ENCODE data around the gene CHMP1B. TPM values are rescaled to one million over a fixed set of nuclear protein-coding genes. Genes with fewer than 3 reads are reported as not detected.

The CHMP1B gene
- total and polyA plus RNA-seq, 2 donors (not counting 1 experiment from before 2014, with no cell fraction given), result 26.5 to 49.7 TPM

- TF ChIP-seq EZH2 (IDR thresholded peaks at IDR 0.05; ENCODE audit: low read length, missing control alignments), result no peak
- TF ChIP-seq, protein P1, sequence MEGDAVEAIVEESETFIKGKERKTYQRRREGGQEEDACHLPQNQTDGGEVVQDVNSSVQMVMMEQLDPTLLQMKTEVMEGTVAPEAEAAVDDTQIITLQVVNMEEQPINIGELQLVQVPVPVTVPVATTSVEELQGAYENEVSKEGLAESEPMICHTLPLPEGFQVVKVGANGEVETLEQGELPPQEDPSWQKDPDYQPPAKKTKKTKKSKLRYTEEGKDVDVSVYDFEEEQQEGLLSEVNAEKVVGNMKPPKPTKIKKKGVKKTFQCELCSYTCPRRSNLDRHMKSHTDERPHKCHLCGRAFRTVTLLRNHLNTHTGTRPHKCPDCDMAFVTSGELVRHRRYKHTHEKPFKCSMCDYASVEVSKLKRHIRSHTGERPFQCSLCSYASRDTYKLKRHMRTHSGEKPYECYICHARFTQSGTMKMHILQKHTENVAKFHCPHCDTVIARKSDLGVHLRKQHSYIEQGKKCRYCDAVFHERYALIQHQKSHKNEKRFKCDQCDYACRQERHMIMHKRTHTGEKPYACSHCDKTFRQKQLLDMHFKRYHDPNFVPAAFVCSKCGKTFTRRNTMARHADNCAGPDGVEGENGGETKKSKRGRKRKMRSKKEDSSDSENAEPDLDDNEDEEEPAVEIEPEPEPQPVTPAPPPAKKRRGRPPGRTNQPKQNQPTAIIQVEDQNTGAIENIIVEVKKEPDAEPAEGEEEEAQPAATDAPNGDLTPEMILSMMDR (conservative IDR thresholded peaks at IDR 0.05 in 1 of 2, IDR thresholded peaks at IDR 0.05 in 1 of 2; ENCODE audit: low read depth in 1 of 2, low read length in 2 of 2), result no peak
- no peaks in the 10 kb centered on the region for H3K79me2 ChIP-seq (ENCODE audit: control insufficient read depth, insufficient read depth, low read length)
- H3K4me3 ChIP-seq (replicated peaks in 1 of 4; ENCODE audit: control extremely low read depth in 1 of 4, insufficient read depth in 1 of 4, low read depth in 3 of 4, low read length in 4 of 4), result no peak overlapping the region
- no peak overlapping the region for H3K4me2 ChIP-seq (ENCODE audit: extremely low read depth, insufficient read depth, low read length)
- no peak overlapping the region for H2AFZ ChIP-seq (ENCODE audit: low read length)
- no peak overlapping the region for H3K9ac ChIP-seq (ENCODE audit: insufficient read depth, low read length)
- no peaks in the 10 kb centered on the region for H3K36me3 ChIP-seq (ENCODE audit: control insufficient read depth, insufficient read depth, low read length)
- no peak overlapping the region for H3K27ac ChIP-seq (ENCODE audit: insufficient read depth, low read length)
- no peaks in the 10 kb centered on the region for H3K4me1 ChIP-seq (ENCODE audit: control insufficient read depth, extremely low read depth, insufficient read depth, low read length)
- no peaks in the 10 kb centered on the region for H3K27me3 ChIP-seq (ENCODE audit: control insufficient read depth, insufficient read depth, low read length)
- no peaks in the 10 kb centered on the region for H4K20me1 ChIP-seq (ENCODE audit: control insufficient read depth, extremely low read depth, insufficient read depth, low read length)
- DNase-seq (ENCODE audit: low read depth in 2 of 2), result no peak
- no peaks in the 10 kb centered on the region for H3K9me3 ChIP-seq (ENCODE audit: control insufficient read depth, insufficient read depth, low read depth, low read length)
Observed at GRCh38 chr18:11839556-11839955, 11.7 kb upstream of the CHMP1B start.

- Histone ChIP-seq H3K4me3 (replicated peaks in 1 of 4; ENCODE audit: control extremely low read depth in 1 of 4, insufficient read depth in 1 of 4, low read depth in 3 of 4, low read length in 4 of 4) (no peak overlapping the region), H4K20me1 (ENCODE audit: control insufficient read depth, extremely low read depth, insufficient read depth, low read length) (no peaks in the 10 kb centered on the region), H3K9me3 (ENCODE audit: control insufficient read depth, insufficient read depth, low read depth, low read length) (no peaks in the 10 kb centered on the region), H3K9ac (ENCODE audit: insufficient read depth, low read length) (no peak overlapping the region), H3K4me2 (ENCODE audit: extremely low read depth, insufficient read depth, low read length) (no peak overlapping the region), H3K27me3 (ENCODE audit: control insufficient read depth, insufficient read depth, low read length) (no peaks in the 10 kb centered on the region), H3K36me3 (ENCODE audit: control insufficient read depth, insufficient read depth, low read length) (no peaks in the 10 kb centered on the region), H3K79me2 (ENCODE audit: control insufficient read depth, insufficient read depth, low read length) (no peaks in the 10 kb centered on the region), H3K4me1 (ENCODE audit: control insufficient read depth, extremely low read depth, insufficient read depth, low read length) (no peaks in the 10 kb centered on the region), H2AFZ (ENCODE audit: low read length) (no peak overlapping the region), H3K27ac (ENCODE audit: insufficient read depth, low read length) (no peak overlapping the region)
- TF ChIP-seq, protein P1 (conservative IDR thresholded peaks at IDR 0.05 in 1 of 2, IDR thresholded peaks at IDR 0.05 in 1 of 2; ENCODE audit: low read depth in 1 of 2, low read length in 2 of 2), result no peak
- no peak for DNase-seq (ENCODE audit: low read depth in 2 of 2)
Observed at GRCh38 chr18:11840493-11840892, 10.7 kb upstream of the CHMP1B start.

GRCh38 chr18:11842562-11842961, 8.7 kb upstream of the CHMP1B start:
- Histone ChIP-seq H3K27ac (ENCODE audit: insufficient read depth, low read length) (no peak overlapping the region), H4K20me1 (ENCODE audit: control insufficient read depth, extremely low read depth, insufficient read depth, low read length) (no peaks in the 10 kb centered on the region), H3K9ac (ENCODE audit: insufficient read depth, low read length) (no peak overlapping the region), H3K4me3 (replicated peaks in 1 of 4; ENCODE audit: control extremely low read depth in 1 of 4, insufficient read depth in 1 of 4, low read depth in 3 of 4, low read length in 4 of 4) (no peak overlapping the region), H3K4me1 (ENCODE audit: control insufficient read depth, extremely low read depth, insufficient read depth, low read length) (no peaks in the 10 kb centered on the region), H3K27me3 (ENCODE audit: control insufficient read depth, insufficient read depth, low read length) (no peaks in the 10 kb centered on the region), H3K4me2 (ENCODE audit: extremely low read depth, insufficient read depth, low read length) (no peak overlapping the region), H3K79me2 (ENCODE audit: control insufficient read depth, insufficient read depth, low read length) (no peaks in the 10 kb centered on the region), H3K36me3 (ENCODE audit: control insufficient read depth, insufficient read depth, low read length) (no peaks in the 10 kb centered on the region), H2AFZ (ENCODE audit: low read length) (no peak overlapping the region), H3K9me3 (ENCODE audit: control insufficient read depth, insufficient read depth, low read depth, low read length) (no peaks in the 10 kb centered on the region)
- no peak for TF ChIP-seq EZH2 (IDR thresholded peaks at IDR 0.05; ENCODE audit: low read length, missing control alignments)
- TF ChIP-seq, protein P1 (conservative IDR thresholded peaks at IDR 0.05 in 1 of 2, IDR thresholded peaks at IDR 0.05 in 1 of 2; ENCODE audit: low read depth in 1 of 2, low read length in 2 of 2), result no peak
- no peak for DNase-seq (ENCODE audit: low read depth in 2 of 2)
